NCI-H446 treated with DMSO at 0.1 percent for 48 hours (cell line): Measurements from ENCODE around the gene MEIS1.

Experiments used
- DNase-seq: peaks from one replicate; lab custom pipeline; 2025; lab: John Stamatoyannopoulos, UW

Gene MEIS1

DNA sequence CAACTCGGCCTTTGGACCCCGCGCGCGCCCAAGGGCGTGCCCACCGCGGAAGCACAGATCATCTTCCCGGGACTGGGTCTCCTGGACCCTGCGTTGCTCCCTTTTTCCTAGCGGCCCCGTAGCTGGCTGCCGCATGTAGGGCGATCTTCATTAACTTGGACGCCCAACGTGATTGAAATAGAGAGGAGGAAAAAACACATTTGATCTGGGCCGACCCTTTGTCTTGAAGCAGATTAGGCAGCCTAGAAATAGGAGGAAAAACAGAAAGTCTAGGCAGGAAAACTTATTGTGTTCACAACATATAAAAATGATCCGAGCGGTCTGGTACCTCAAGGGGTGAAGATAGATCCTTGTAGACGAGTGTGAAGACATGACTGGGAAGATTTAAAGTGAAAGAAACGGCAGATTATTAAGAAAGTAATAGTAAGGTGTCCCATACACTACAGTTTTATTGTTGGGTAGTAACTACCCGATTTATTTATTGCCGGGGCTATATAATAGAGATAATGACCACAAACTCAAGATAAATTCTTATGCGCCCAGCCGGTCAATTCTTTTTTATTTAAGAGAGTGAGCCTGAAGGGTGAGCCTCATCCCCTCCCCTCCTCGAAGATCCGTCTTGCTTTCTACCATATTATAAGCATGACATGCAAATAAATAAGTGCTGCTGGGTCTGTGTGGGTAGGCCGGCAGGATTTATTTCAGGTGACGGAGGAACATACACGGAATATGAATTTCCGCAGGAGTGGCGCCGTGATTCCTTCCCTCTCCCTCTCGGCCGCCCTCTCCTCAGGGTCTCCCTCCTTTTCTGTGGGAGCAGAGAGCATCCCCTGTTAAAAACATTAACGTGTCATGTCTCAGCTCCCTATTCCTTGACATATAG, 147.4 kb downstream of the MEIS1 start:
- no peak for DNase-seq

DNA sequence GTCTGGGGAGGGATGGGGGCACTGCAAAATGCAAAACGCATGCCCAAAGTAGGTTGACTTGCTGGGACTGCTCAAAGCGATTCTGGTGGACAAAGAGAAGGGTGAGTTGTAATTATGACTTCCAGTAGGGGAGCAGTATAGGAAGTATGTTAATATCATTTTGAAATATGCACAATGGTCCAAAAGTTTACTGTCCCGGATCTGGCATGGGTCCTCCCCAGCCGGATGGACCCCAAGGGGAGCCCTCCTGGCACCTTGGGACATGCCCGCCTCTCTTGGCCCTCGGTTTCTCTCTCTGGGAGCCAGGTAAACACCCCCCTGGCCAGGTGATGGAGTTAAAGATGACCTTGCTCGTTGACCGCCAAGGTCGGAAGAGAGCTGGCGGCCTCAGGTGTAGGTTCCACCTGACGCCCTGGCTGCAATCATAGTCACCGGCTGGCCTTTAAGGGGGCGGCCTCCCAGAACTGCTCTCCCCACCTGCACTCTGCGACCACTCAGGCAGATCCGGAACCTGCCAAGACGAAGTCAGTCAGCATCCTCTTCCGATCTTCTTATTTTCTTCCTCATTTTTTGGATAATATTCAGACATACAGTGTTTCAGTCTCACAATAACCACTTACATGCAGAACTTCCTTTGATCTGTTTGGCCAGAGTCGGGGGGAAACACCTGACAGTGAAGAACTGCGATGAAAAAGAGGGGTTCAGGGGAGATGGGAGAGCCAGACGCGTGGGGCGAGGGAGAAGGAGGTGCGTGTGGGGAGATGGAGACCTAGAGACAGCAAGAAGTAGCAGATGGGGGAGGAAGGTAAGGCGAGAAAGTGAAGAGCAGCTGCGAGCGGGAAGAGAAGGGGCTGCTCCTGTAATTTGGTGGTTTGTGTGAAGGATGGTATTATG, 148.3 kb downstream of the MEIS1 start:
- no peak for DNase-seq

DNA sequence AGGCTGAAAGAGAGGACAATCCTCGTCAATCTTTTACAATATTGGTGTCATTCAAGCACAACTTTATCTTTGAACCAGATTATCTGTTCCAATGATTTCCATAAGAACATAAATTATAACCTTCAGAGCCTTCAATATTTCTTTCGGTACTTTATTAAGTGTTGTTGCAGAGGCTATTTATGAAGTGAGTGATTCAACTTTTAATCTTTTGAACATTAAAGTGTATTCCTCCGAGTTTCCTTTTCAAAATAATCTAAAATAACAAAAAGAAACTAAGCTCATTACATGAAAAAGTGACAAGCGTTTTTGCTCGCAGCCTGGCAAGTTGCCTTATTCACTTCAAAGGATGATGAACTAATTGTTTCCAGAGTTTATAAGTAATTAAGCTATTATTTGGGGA, 149.0 kb downstream of the MEIS1 start:
- no peak for DNase-seq

DNA sequence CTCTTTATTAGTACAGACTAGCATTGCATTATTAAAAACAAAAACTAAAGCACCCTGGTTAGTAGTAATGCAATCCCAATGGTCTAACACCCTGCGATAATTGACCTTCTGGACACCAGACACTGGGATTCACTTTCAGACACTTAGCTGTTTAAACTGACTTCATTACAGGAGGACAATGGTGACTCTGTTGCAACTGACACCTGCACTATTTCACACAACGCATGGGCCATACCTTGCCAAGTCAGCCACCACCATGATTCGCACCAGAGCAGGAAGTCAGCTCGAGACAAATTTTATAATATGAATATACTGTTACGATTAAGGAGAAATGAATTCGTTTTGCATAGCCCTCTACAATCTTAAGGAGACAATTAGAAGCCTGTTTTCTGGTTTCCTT, 150.7 kb downstream of the MEIS1 start:
- DNase-seq, result no peak

DNA sequence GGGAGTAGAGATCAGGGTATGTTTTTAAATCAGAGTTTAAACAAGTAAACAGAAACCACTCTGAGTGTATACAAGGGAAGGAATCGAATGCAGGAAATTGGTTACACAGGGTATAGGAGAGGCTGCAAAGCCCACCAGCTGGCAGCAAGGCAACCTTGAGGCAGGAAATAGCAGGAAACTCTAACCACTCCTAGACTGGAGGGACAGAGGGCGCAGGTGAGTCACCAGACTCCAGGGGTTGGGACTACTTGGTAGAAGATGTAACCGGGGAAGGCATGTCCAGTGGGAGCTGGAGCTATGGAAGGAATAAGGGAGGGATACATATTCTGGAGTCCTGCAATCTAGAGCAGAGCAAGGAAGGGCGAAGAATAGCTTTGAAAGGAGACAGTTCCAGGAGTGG, 152.3 kb downstream of the MEIS1 start:
- no peak for DNase-seq

DNA sequence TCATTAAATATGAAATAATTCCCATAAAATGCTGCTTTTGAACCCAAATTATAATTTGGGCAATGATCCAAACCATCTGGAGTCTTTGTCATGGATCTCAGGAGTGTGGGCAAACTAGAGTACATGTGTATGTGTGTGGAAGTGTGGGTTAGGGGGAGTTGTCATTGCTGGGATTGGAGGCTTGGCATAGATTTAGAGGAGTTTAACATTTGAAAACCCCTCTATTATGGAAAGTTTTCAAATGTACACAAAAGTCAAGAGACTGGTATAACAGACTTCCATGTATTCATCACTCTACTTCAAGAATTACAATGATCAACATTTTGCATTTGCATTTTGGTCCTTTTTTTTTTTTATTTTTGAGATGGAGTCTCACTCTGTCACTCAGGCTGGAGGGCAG, 159.1 kb downstream of the MEIS1 start:
- no peak for DNase-seq

DNA sequence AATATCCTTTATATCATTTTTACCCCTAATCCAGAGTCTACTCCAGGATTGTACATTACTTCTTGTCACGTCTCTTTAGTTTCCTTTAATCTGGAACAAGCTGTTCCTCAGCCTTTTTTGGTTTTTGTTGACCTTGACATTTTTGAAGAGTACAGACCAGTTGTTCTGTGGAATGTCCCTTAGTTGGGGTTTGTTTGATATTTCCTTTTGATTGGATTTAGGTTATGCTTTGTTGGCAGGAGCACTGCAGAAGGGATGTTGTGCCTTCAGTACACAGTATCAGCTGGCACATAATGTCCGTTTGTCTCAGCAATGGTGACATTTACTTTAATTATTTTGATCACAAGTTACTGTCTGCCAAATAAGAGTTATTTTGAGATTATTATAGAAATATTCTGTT, 160.6 kb downstream of the MEIS1 start:
- no peak for DNase-seq

- DNase-seq, result no peak
These were observed 161.3 kb downstream of the MEIS1 start for GRCh38 chr2:66596256-66596655.

- no peak for DNase-seq
These were observed 166.7 kb downstream of the MEIS1 start for GRCh38 chr2:66601624-66602023.

DNA sequence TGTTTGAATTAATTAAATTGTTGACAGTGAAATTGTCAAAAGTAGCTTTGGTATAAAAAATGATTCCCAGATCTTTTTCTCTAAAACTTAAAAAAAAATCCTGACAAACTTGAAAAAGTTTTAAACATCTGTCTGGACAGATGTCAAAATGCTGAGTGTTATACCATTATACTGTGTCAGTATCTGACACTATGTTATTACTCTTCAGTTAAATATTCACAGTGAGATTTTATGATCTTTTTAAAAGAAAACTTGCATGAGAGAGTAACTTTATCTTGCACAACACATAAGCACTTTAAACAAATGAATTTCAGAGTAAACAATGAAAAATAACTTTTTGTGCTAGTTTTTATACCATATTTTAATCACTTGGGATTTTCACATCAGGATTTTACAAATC, 167.4 kb downstream of the MEIS1 start:
- DNase-seq, result no peak

- no peak for DNase-seq
These were observed 169.4 kb downstream of the MEIS1 start for GRCh38 chr2:66604326-66604725.

DNA sequence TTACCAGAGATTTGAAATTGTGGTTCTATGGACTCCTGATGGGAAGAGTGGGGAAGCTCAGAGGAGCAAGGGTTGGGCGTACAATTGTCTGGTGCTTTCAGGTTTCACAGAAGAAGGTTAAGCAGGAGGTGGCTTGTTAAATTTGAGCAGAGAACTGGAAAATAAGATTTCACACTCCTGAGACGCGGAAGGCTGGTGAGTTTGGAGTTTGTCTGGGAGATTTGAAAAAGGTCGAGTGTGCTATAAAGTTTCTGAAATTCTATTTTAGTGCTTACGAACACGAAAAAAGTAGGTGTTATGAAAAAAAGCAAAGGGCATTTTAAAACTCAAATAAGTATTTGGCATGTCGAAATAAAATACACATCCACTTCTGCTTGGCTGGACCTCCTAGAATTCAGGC, 170.1 kb downstream of the MEIS1 start:
- DNase-seq, result no peak

DNA sequence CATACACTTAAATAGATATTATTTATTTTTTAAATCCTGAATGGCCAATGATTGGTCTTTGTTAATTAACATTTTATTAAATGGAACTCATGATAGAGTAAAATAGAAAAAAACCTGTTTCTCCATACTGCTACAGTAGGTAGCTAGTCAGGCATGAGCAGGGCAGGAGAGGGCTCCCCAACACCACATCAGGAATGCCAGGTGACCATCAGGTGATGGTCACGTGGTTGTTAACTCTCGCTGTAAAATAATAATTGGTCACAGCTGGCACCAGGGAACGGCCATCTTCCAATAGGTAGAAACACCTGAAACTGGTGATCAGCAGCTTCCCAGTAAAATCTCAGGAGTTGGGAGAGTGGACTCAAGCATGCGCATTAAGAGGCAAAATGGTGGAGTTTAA, 172.2 kb downstream of the MEIS1 start:
- DNase-seq, result no peak
